ENCODE data around the gene MAP7.

Gene MAP7

GRCh38 chr6:136359851-136360250, 190.4 kb downstream of the MAP7 start:
- DNase-seq (ENCODE audit: insufficient read length), result no peak
- TF ChIP-seq POLR2AphosphoS5 (IDR thresholded peaks at IDR 0.05; ENCODE audit: low read depth, low read length) (no peak), POLR2A (IDR thresholded peaks at IDR 0.05; ENCODE audit: low read depth, low read length) (no peak), TAF1 (IDR thresholded peaks at IDR 0.05; ENCODE audit: borderline replicate concordance, low read depth, low read length) (no peak)

GRCh38 chr6:136351518-136352110, 198.6 kb downstream of the MAP7 start:
- no peak for FAIRE-seq
- TF ChIP-seq TAF1 (IDR thresholded peaks at IDR 0.05; ENCODE audit: borderline replicate concordance, low read depth, low read length) (no peak), POLR2A (IDR thresholded peaks at IDR 0.05; ENCODE audit: low read depth, low read length) (no peak), POLR2AphosphoS5 (IDR thresholded peaks at IDR 0.05; ENCODE audit: low read depth, low read length) (no peak)
- DNase-seq (ENCODE audit: insufficient read length), result no peak

More at GRCh38 chr6:136359851-136360250, 190.4 kb downstream of the MAP7 start:
- FAIRE-seq, result no peak

GRCh38 chr6:136350914-136351313, 199.3 kb downstream of the MAP7 start:
- FAIRE-seq (no peak), DNase-seq (ENCODE audit: insufficient read length) (no peak)
- TF ChIP-seq POLR2AphosphoS5 (IDR thresholded peaks at IDR 0.05; ENCODE audit: low read depth, low read length), result no peak
- TF ChIP-seq POLR2A (IDR thresholded peaks at IDR 0.05; ENCODE audit: low read depth, low read length), result no peak

GRCh38 chr6:136347847-136348246, 202.4 kb downstream of the MAP7 start:
- no peak for DNase-seq (ENCODE audit: insufficient read length)
- no peak for FAIRE-seq
- TF ChIP-seq POLR2AphosphoS5 (IDR thresholded peaks at IDR 0.05; ENCODE audit: low read depth, low read length) (no peak), TAF1 (IDR thresholded peaks at IDR 0.05; ENCODE audit: borderline replicate concordance, low read depth, low read length) (no peak), POLR2A (IDR thresholded peaks at IDR 0.05; ENCODE audit: low read depth, low read length) (no peak)

GRCh38 chr6:136345145-136345544, 205.1 kb downstream of the MAP7 start:
- FAIRE-seq (no peak), DNase-seq (ENCODE audit: insufficient read length) (no peak)
- no peak for TF ChIP-seq POLR2A (IDR thresholded peaks at IDR 0.05; ENCODE audit: low read depth, low read length)
- TF ChIP-seq TAF1 (IDR thresholded peaks at IDR 0.05; ENCODE audit: borderline replicate concordance, low read depth, low read length), result no peak
- no peak for TF ChIP-seq POLR2AphosphoS5 (IDR thresholded peaks at IDR 0.05; ENCODE audit: low read depth, low read length)

- no peak for TF ChIP-seq POLR2AphosphoS5 (IDR thresholded peaks at IDR 0.05; ENCODE audit: low read depth, low read length)
- TF ChIP-seq TAF1 (IDR thresholded peaks at IDR 0.05; ENCODE audit: borderline replicate concordance, low read depth, low read length), result no peak
- no peak for TF ChIP-seq POLR2A (IDR thresholded peaks at IDR 0.05; ENCODE audit: low read depth, low read length)
- DNase-seq (ENCODE audit: insufficient read length) (no peak), FAIRE-seq (no peak)
Measured at GRCh38 chr6:136344420-136344819, 205.8 kb downstream of the MAP7 start.

- no peak for DNase-seq (ENCODE audit: insufficient read length)
- no peak for TF ChIP-seq POLR2A (IDR thresholded peaks at IDR 0.05; ENCODE audit: low read depth, low read length)
- TF ChIP-seq TAF1 (IDR thresholded peaks at IDR 0.05; ENCODE audit: borderline replicate concordance, low read depth, low read length), result no peak
- no peak for TF ChIP-seq POLR2AphosphoS5 (IDR thresholded peaks at IDR 0.05; ENCODE audit: low read depth, low read length)
- FAIRE-seq, result no peak
Measured at GRCh38 chr6:136343700-136344099, 206.5 kb downstream of the MAP7 start.

- no peak for DNase-seq (ENCODE audit: insufficient read length)
- FAIRE-seq, result no peak
- TF ChIP-seq TAF1 (IDR thresholded peaks at IDR 0.05; ENCODE audit: borderline replicate concordance, low read depth, low read length), result no peak
- no peak for TF ChIP-seq POLR2A (IDR thresholded peaks at IDR 0.05; ENCODE audit: low read depth, low read length)
- no peak for TF ChIP-seq POLR2AphosphoS5 (IDR thresholded peaks at IDR 0.05; ENCODE audit: low read depth, low read length)
Measured at GRCh38 chr6:136343275-136343674, 206.9 kb downstream of the MAP7 start.

- TF ChIP-seq POLR2AphosphoS5 (IDR thresholded peaks at IDR 0.05; ENCODE audit: low read depth, low read length) (no peak), POLR2A (IDR thresholded peaks at IDR 0.05; ENCODE audit: low read depth, low read length) (no peak), TAF1 (IDR thresholded peaks at IDR 0.05; ENCODE audit: borderline replicate concordance, low read depth, low read length) (no peak)
- no peak for FAIRE-seq
- DNase-seq (ENCODE audit: insufficient read length), result no peak
Measured at GRCh38 chr6:136341967-136342366, 208.3 kb downstream of the MAP7 start.

GRCh38 chr6:136341367-136341766, 208.9 kb downstream of the MAP7 start:
- no peak for FAIRE-seq
- DNase-seq (ENCODE audit: insufficient read length), result no peak
- no peak for TF ChIP-seq POLR2AphosphoS5 (IDR thresholded peaks at IDR 0.05; ENCODE audit: low read depth, low read length)
- TF ChIP-seq POLR2A (IDR thresholded peaks at IDR 0.05; ENCODE audit: low read depth, low read length), result no peak
- TF ChIP-seq TAF1 (IDR thresholded peaks at IDR 0.05; ENCODE audit: borderline replicate concordance, low read depth, low read length), result no peak

GRCh38 chr6:136338486-136338885, 211.7 kb downstream of the MAP7 start:
- no peak for TF ChIP-seq POLR2AphosphoS5 (IDR thresholded peaks at IDR 0.05; ENCODE audit: low read depth, low read length)
- no peak for TF ChIP-seq POLR2A (IDR thresholded peaks at IDR 0.05; ENCODE audit: low read depth, low read length)
- TF ChIP-seq TAF1 (IDR thresholded peaks at IDR 0.05; ENCODE audit: borderline replicate concordance, low read depth, low read length), result no peak
- DNase-seq (ENCODE audit: insufficient read length) (no peak), FAIRE-seq (no peak)

GRCh38 chr6:136337606-136338005, 212.6 kb downstream of the MAP7 start:
- TF ChIP-seq POLR2AphosphoS5 (IDR thresholded peaks at IDR 0.05; ENCODE audit: low read depth, low read length) (no peak), TAF1 (IDR thresholded peaks at IDR 0.05; ENCODE audit: borderline replicate concordance, low read depth, low read length) (no peak), POLR2A (IDR thresholded peaks at IDR 0.05; ENCODE audit: low read depth, low read length) (no peak)
- FAIRE-seq (no peak), DNase-seq (ENCODE audit: insufficient read length) (no peak)

Data from GM12892 (cell line).